ENCODE data around the gene PHOX2A.

Gene PHOX2A

DNA sequence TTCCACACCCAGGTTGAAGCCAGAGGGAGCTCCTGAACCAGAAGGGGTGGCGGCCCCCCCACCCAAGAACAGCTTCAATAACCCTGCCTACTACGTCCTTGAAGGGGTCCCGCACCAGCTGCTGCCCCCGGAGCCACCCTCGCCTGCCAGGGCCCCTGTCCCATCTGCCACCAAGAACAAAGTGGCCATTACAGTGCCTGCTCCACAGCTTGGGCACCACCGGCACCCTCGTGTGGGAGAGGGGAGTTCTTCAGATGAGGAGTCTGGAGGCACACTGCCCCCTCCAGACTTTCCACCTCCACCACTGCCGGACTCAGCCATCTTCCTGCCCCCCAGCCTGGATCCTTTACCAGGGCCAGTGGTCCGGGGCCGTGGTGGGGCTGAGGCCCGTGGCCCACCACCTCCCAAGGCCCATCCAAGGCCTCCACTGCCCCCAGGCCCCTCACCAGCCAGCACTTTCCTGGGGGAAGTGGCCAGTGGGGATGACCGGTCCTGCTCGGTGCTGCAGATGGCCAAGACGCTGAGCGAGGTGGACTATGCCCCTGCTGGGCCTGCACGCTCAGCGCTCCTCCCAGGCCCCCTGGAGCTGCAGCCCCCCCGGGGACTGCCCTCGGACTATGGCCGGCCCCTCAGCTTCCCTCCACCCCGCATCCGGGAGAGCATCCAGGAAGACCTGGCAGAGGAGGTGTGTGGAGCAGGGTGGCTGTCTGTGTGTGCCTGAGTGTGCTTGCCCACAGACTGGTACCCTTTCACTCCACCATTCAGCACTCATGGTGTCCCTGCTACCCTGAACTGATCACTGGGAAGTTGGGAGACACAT is 6.7 kb downstream of the PHOX2A start:
- H3K9me2 ChIP-seq (replicated peaks; ENCODE audit: control insufficient read depth, low read length), result no peaks in the 10 kb centered on the region
- H3K36me3 ChIP-seq (ENCODE audit: control insufficient read depth, low read length), result peaks cover 61% of the 10 kb centered on the region
- no peak overlapping the region for H3K4me2 ChIP-seq (ENCODE audit: low read length)

DNA sequence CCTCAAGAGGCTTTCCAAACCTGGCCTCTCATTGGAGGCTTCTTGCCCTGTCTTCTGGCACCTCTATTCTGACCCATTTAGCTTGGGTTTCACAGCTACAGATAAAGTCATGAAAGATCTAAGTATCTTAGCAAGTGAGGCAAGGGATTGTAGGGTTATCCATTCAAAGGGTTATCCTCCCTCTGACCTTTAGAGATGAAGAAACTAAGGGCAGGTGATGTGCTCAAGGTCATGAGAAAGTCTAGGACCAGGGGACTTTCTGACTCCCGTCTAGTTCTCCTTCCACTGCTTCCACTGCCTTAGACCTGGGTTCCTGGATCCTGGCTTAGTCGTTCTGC is 7.2 kb downstream of the PHOX2A start:
- Histone ChIP-seq H3K79me2 (ENCODE audit: control insufficient read depth, low read length) (no peaks in the 10 kb centered on the region), H3K36me3 (ENCODE audit: control insufficient read depth, low read length) (peaks cover 67% of the 10 kb centered on the region), H3K4me3 (ENCODE audit: low read length) (no peak overlapping the region), H3K9me3 (ENCODE audit: control insufficient read depth, insufficient read depth, low read length) (no peaks in the 10 kb centered on the region), H3F3A (ENCODE audit: control insufficient read depth, insufficient read depth) (peaks cover 8% of the 10 kb centered on the region), H3K9me2 (replicated peaks; ENCODE audit: control insufficient read depth, low read length) (no peaks in the 10 kb centered on the region), H4K20me1 (ENCODE audit: control insufficient read depth, insufficient read depth, low read depth, low read length) (peaks cover 9% of the 10 kb centered on the region; the same call in 1 of the 2 replicates), H3K27ac (ENCODE audit: low read depth, low read length) (no peak overlapping the region), H3K4me1 (ENCODE audit: control insufficient read depth, low read length) (peaks cover 3% of the 10 kb centered on the region; the same call in 1 of the 2 replicates), H3K27me3 (ENCODE audit: control insufficient read depth, low read length) (peaks cover 26% of the 10 kb centered on the region), H3K4me2 (ENCODE audit: low read length) (no peak overlapping the region)
- TF ChIP-seq, protein P1, sequence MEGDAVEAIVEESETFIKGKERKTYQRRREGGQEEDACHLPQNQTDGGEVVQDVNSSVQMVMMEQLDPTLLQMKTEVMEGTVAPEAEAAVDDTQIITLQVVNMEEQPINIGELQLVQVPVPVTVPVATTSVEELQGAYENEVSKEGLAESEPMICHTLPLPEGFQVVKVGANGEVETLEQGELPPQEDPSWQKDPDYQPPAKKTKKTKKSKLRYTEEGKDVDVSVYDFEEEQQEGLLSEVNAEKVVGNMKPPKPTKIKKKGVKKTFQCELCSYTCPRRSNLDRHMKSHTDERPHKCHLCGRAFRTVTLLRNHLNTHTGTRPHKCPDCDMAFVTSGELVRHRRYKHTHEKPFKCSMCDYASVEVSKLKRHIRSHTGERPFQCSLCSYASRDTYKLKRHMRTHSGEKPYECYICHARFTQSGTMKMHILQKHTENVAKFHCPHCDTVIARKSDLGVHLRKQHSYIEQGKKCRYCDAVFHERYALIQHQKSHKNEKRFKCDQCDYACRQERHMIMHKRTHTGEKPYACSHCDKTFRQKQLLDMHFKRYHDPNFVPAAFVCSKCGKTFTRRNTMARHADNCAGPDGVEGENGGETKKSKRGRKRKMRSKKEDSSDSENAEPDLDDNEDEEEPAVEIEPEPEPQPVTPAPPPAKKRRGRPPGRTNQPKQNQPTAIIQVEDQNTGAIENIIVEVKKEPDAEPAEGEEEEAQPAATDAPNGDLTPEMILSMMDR (IDR thresholded peaks at IDR 0.05; ENCODE audit: low read depth, low read length, poor library complexity, severe bottlenecking), result no peak
- no peak for TF ChIP-seq EZH2phosphoT487 (IDR thresholded peaks at IDR 0.05; ENCODE audit: borderline replicate concordance, low read length)

More for the DNA sequence above, 6.7 kb downstream of the PHOX2A start:
- H3F3A ChIP-seq (ENCODE audit: control insufficient read depth, insufficient read depth), result peaks cover 8% of the 10 kb centered on the region
- peaks cover 32% of the 10 kb centered on the region for H3K27me3 ChIP-seq (ENCODE audit: control insufficient read depth, low read length)
- peaks cover 9% of the 10 kb centered on the region; the same call in 1 of the 2 replicates for H4K20me1 ChIP-seq (ENCODE audit: control insufficient read depth, insufficient read depth, low read depth, low read length)
- H3K27ac ChIP-seq (ENCODE audit: low read depth, low read length), result no peak overlapping the region
- peaks cover 3% of the 10 kb centered on the region; the same call in 1 of the 2 replicates for H3K4me1 ChIP-seq (ENCODE audit: control insufficient read depth, low read length)
- no peak for TF ChIP-seq EZH2phosphoT487 (IDR thresholded peaks at IDR 0.05; ENCODE audit: borderline replicate concordance, low read length)
- TF ChIP-seq, protein P1 (IDR thresholded peaks at IDR 0.05; ENCODE audit: low read depth, low read length, poor library complexity, severe bottlenecking), result no peak
- no peaks in the 10 kb centered on the region for H3K9me3 ChIP-seq (ENCODE audit: control insufficient read depth, insufficient read depth, low read length)
- H3K4me3 ChIP-seq (ENCODE audit: low read length), result no peak overlapping the region
- H3K79me2 ChIP-seq (ENCODE audit: control insufficient read depth, low read length), result no peaks in the 10 kb centered on the region

DNA sequence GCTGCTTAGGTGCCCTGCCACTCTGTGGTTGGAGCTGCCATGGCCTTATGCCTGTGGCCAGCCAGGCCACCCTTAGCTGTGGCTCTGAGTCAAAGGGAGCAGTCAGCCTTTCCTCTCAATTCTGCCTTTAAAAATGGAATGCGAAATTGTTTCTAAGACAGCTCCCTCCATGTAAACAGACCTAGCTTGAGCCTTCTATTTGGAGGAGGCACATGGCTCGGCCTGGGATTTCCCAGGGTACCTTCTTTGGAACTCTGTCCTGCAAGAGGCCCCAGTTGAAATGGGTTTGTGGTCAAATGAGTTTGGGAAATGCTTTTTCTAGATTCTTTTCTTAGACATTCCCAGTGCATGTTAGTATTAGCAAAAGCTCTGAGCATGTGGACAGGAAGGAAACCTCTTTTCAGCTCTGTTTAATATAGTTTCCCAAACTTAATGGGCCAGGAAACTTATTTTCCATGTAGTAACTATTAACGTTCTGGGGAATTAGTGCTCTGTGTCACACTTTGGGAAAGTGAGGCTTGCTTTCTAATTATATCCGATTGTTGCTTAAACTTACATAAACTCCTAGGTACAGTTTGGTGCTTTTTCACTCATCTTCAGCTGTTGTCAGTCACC is 7.8 kb downstream of the PHOX2A start:
- Histone ChIP-seq H3K4me2 (ENCODE audit: low read length) (no peak overlapping the region), H4K20me1 (ENCODE audit: control insufficient read depth, insufficient read depth, low read depth, low read length) (peaks cover 9% of the 10 kb centered on the region; the same call in 1 of the 2 replicates), H3K36me3 (ENCODE audit: control insufficient read depth, low read length) (peaks cover 72% of the 10 kb centered on the region), H3K27ac (ENCODE audit: low read depth, low read length) (no peak overlapping the region), H3K4me3 (ENCODE audit: low read length) (no peak overlapping the region), H3F3A (ENCODE audit: control insufficient read depth, insufficient read depth) (peaks cover 8% of the 10 kb centered on the region), H3K9me3 (ENCODE audit: control insufficient read depth, insufficient read depth, low read length) (no peaks in the 10 kb centered on the region), H3K27me3 (ENCODE audit: control insufficient read depth, low read length) (peaks cover 23% of the 10 kb centered on the region), H3K4me1 (ENCODE audit: control insufficient read depth, low read length) (peaks cover 3% of the 10 kb centered on the region; the same call in 1 of the 2 replicates), H3K9me2 (replicated peaks; ENCODE audit: control insufficient read depth, low read length) (no peaks in the 10 kb centered on the region), H3K79me2 (ENCODE audit: control insufficient read depth, low read length) (no peaks in the 10 kb centered on the region)
- TF ChIP-seq, protein P1 (IDR thresholded peaks at IDR 0.05; ENCODE audit: low read depth, low read length, poor library complexity, severe bottlenecking), result no peak
- no peak for TF ChIP-seq EZH2phosphoT487 (IDR thresholded peaks at IDR 0.05; ENCODE audit: borderline replicate concordance, low read length)
